Brain microvascular endothelial cell (primary cell): ENCODE data around the gene OR52D1.

Experiments
- DNase-seq: peaks from one replicate; pipeline ENCODE4 v3.0.0-alpha.2; 2020
- H3K27ac ChIP-seq: fragments of 250-450 bp; sonication (Bioruptor Pico); 2 replicates; pipeline ENCODE4 v1.5.1; 2020; ENCODE audit warnings: mild to moderate bottlenecking, moderate library complexity
- H3K27me3 ChIP-seq: fragments of 250-450 bp; sonication (Bioruptor Pico); replicated peaks from 2 replicates; pipeline ENCODE4 v1.5.1; 2020; ENCODE audit warnings: mild to moderate bottlenecking
- H3K36me3 ChIP-seq: fragments of 250-450 bp; sonication (Bioruptor Pico); replicated peaks from 2 replicates; pipeline ENCODE4 v1.5.1; 2020; ENCODE audit warnings: mild to moderate bottlenecking
- H3K4me3 ChIP-seq: 2 replicates; pipeline ENCODE4 v1.5.1; 2011; ENCODE audit warnings: low read depth, mild to moderate bottlenecking, control low read depth, low read length, moderate library complexity
- in situ Hi-C: cut with HindIII; loops from 2 replicates; pipeline ENCODE4 v1.10.0; 2017; ENCODE audit warnings: low sequenced_read_pairs, low pct_ligation_motif_present
- TF ChIP-seq, protein P1 (sequence below): IDR thresholded peaks from 2 replicates; pipeline ENCODE4 v1.5.1; 2011; ENCODE audit warnings: low read depth, mild to moderate bottlenecking, moderate library complexity, low read length, control low read depth, inconsistent platforms; ENCODE audit errors: missing control alignments

OR52D1 gene

DNA sequence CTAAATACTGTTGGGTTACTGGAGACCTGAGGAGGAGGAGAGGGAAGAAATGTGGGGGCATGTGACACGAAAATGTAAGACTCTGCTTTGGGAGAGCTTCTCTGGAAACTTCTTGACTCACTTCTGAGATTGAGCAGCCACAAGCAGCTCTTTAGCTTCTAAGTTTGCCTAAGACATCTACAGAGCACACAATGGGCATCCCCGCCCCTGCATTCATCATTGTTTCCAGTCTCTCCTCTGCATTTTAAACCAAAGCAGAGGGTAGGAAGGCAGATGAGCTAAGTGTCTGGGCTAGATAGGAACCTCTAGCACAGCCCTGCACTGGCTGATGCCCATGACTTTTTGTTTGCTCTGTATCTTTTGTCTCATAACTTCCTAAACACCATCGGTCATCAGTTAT, 2.1 kb upstream of the OR52D1 start:
- H3K27ac ChIP-seq, result no peak overlapping the region
- in situ Hi-C loops, result no loop called here
- no peaks in the 10 kb centered on the region for H3K36me3 ChIP-seq
- DNase-seq, result no peak
- no peak overlapping the region for H3K4me3 ChIP-seq
- TF ChIP-seq, protein P1, sequence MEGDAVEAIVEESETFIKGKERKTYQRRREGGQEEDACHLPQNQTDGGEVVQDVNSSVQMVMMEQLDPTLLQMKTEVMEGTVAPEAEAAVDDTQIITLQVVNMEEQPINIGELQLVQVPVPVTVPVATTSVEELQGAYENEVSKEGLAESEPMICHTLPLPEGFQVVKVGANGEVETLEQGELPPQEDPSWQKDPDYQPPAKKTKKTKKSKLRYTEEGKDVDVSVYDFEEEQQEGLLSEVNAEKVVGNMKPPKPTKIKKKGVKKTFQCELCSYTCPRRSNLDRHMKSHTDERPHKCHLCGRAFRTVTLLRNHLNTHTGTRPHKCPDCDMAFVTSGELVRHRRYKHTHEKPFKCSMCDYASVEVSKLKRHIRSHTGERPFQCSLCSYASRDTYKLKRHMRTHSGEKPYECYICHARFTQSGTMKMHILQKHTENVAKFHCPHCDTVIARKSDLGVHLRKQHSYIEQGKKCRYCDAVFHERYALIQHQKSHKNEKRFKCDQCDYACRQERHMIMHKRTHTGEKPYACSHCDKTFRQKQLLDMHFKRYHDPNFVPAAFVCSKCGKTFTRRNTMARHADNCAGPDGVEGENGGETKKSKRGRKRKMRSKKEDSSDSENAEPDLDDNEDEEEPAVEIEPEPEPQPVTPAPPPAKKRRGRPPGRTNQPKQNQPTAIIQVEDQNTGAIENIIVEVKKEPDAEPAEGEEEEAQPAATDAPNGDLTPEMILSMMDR, result no peak
- no peaks in the 10 kb centered on the region for H3K27me3 ChIP-seq

DNA sequence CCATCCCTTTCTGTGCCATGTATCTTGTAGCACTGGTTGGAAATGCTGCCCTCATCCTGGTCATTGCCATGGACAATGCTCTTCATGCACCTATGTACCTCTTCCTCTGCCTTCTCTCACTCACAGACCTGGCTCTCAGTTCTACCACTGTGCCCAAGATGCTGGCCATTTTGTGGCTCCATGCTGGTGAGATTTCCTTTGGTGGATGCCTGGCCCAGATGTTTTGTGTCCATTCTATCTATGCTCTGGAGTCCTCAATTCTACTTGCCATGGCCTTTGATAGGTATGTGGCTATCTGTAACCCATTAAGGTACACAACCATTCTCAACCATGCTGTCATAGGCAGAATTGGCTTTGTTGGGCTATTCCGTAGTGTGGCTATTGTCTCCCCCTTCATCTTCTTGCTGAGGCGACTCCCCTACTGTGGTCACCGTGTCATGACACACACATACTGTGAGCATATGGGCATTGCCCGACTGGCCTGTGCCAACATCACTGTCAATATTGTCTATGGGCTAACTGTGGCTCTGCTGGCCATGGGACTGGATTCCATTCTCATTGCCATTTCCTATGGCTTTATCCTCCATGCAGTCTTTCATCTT, 414 bp downstream of the OR52D1 start:
- Histone ChIP-seq H3K4me3 (no peak overlapping the region), H3K27ac (no peak overlapping the region), H3K36me3 (no peaks in the 10 kb centered on the region), H3K27me3 (no peaks in the 10 kb centered on the region)
- no peak for DNase-seq
- TF ChIP-seq, protein P1, result no peak
- in situ Hi-C loops, result no loop called here

DNA sequence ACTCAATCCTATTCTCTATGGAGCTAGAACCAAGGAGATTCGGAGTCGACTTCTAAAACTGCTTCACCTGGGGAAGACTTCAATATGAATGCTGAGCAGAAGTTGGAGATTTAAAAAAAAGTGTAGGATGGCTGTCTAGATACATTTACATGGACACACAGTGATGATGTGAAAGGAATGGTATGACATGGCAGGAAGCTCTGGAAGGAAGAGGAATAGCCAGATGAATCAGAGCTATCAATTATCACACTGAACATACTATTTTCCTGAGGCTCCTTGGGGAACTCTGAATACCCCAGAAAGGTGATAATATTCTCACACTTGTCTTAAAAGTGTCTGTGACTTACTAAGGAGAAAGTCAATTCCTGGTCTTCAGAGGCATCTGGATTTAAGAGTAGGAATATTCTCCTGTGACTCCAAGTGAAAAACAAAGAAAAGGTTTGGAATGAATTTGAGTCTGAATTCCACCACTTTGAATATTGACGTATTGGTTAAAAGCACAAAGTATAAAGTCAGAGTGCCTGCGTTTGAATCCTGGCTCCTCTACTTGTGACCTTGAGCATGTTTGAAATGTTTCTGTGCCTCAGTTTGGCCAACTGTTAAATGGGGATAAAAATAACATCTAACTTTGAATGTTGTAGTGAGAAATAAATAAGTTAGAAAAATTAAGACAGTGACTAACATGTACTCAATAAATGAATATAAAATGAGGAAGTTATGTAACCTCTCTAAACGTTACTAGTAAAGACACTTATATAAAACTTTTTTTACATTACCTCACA, 1.3 kb downstream of the OR52D1 start:
- Histone ChIP-seq H3K27ac (no peak overlapping the region), H3K4me3 (no peak overlapping the region), H3K27me3 (no peaks in the 10 kb centered on the region), H3K36me3 (no peaks in the 10 kb centered on the region)
- no peak for DNase-seq
- in situ Hi-C loops, result no loop called here
- TF ChIP-seq, protein P1, result no peak

DNA sequence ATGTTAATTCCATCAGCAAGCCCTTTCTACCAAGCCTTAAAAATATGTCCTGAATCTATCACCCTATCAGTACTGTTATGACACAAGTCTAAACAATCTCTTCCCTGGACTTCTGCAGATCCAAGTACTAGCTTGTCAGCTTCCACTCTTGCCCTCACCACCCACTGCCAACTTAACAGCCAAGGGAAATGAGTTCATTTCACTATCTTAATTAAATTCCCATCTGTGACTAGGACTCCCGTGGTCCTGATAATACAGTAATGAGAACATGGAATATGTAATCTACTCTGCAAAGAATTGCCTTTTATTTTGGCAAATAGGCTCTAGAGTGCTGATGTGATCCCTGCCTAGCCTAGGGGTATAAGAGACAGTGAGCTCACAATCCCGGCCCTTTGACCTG, 11.2 kb downstream of the OR52D1 start:
- no peak overlapping the region for H3K27ac ChIP-seq
- TF ChIP-seq, protein P1, result no peak
- no peaks in the 10 kb centered on the region for H3K27me3 ChIP-seq
- no peaks in the 10 kb centered on the region for H3K36me3 ChIP-seq
- in situ Hi-C loops, result no loop called here
- H3K4me3 ChIP-seq, result no peak overlapping the region
- no peak for DNase-seq

DNA sequence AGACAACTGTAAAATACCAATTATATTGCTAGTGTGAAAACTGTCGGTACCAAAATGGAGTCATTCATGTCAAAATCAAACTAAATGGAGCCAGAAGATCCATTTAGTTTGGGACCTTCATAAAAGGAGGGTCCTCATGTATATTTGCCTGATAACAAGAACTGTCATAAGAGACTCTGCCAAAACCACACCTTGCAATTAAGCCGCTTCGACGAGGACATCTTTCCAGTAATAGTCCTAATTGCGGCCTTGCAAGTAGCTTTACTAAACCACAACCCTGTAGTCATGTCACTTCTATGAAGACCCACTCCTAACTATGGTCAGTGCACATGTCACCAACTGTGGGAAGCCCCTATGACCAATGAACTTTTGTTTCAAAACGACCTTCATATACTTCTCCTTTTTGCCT, 11.9 kb downstream of the OR52D1 start:
- H3K36me3 ChIP-seq, result no peaks in the 10 kb centered on the region
- no peaks in the 10 kb centered on the region for H3K27me3 ChIP-seq
- in situ Hi-C loops, result no loop called here
- no peak overlapping the region for H3K27ac ChIP-seq
- DNase-seq, result no peak
- TF ChIP-seq, protein P1, result no peak
- H3K4me3 ChIP-seq, result no peak overlapping the region
